Skeletal muscle tissue (tissue), 4 donors: ENCODE data around the gene KIF26B. TPM values are rescaled to one million over a fixed set of nuclear protein-coding genes. Genes with fewer than 3 reads are reported as not detected.

Experiments used
- H3K27ac ChIP-seq: one replicate; pipeline ENCODE4 v1.7.0; 2013; ENCODE audit warnings: mild to moderate bottlenecking, low read depth, low read length, inconsistent platforms
- H3K27me3 ChIP-seq, 3 donors: one replicate each; pipeline ENCODE4 v1.7.0; 2013; ENCODE audit warnings: low read length in 3 of 3; ENCODE audit not compliant: control insufficient read depth in 3 of 3, insufficient read depth in 3 of 3
- H3K36me3 ChIP-seq, 3 donors: one replicate each; pipeline ENCODE4 v1.7.0; 2013; ENCODE audit warnings: low read length in 3 of 3; ENCODE audit not compliant: control insufficient read depth in 3 of 3, insufficient read depth in 3 of 3
- H3K4me1 ChIP-seq, 3 donors: one replicate each; pipeline ENCODE4 v1.7.0; 2013; ENCODE audit warnings: low read length in 3 of 3, mild to moderate bottlenecking in 3 of 3; ENCODE audit not compliant: control insufficient read depth in 3 of 3, insufficient read depth in 3 of 3
- H3K4me3 ChIP-seq, 3 donors: one replicate each; pipeline ENCODE4 v1.7.0; 2013; ENCODE audit warnings: low read length in 3 of 3
- H3K9ac ChIP-seq, 3 donors: one replicate each; pipeline ENCODE4 v1.7.0; 2013; ENCODE audit warnings: low read length in 3 of 3, mild to moderate bottlenecking in 3 of 3, moderate library complexity in 2 of 3, low read depth in 1 of 3
- H3K9me3 ChIP-seq, 3 donors: one replicate each; pipeline ENCODE4 v1.7.0; 2013; ENCODE audit warnings: low read length in 3 of 3; ENCODE audit not compliant: control insufficient read depth in 3 of 3
- total RNA-seq: library from RNA; depleted of rRNA; stranded (reverse); fragments of >200 nt; gene quantifications from one replicate; pipeline ENCODE4 v1.2.3, GENCODE V29; 2014
- donor health status: Osteomylitis.

The KIF26B gene
- total RNA-seq, 1 donor from 2014 or later: 0.52 TPM

DNA sequence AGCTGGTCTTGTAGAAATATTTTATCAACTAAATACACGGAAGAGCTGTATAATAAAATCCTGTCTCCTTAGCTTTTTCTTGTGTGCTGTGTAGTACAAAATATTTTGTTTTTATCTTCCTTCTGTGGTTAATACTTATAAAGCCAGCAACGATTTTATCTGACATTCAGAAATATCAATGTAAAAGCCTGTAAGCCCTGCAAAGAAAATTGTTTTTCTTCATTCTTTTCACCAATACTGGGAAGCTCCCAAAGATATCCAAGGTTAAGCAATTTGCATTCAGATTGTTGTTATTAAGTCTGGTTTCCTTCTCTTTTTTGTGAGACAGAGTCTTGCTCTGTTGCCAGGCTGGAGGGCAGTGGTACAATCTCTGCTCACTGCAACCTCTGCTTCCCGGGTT is 38.0 kb upstream of the KIF26B start:
- Histone ChIP-seq H3K9ac (no peak overlapping the region), H3K9me3 (no peaks in the 10 kb centered on the region), H3K4me3 (no peak overlapping the region)

GRCh38 chr1:245118066-245118465 is 36.7 kb upstream of the KIF26B start:
- Histone ChIP-seq H3K4me1 (no peaks in the 10 kb centered on the region), H3K27ac (no peak overlapping the region), H3K36me3 (peaks cover 0 to 5% (median 3%) of the 10 kb centered on the region in 3 donors), H3K9me3 (no peaks in the 10 kb centered on the region), H3K4me3 (no peak overlapping the region), H3K9ac (no peak overlapping the region), H3K27me3 (no peaks in the 10 kb centered on the region)

More for the DNA sequence above, 38.0 kb upstream of the KIF26B start:
- H3K27me3 ChIP-seq: no peaks in the 10 kb centered on the region
- no peaks in the 10 kb centered on the region for H3K4me1 ChIP-seq
- H3K36me3 ChIP-seq: no peaks in the 10 kb centered on the region
- no peak overlapping the region for H3K27ac ChIP-seq

GRCh38 chr1:245118806-245119205 is 36.0 kb upstream of the KIF26B start:
- Histone ChIP-seq H3K4me3 (no peak overlapping the region), H3K27ac (no peak overlapping the region), H3K9me3 (no peaks in the 10 kb centered on the region), H3K4me1 (no peaks in the 10 kb centered on the region), H3K9ac (no peak overlapping the region), H3K27me3 (no peaks in the 10 kb centered on the region), H3K36me3 (peaks cover 3 to 7% (median 3%) of the 10 kb centered on the region in 3 donors)

GRCh38 chr1:245121523-245121922 is 33.3 kb upstream of the KIF26B start:
- Histone ChIP-seq H3K9me3 (no peaks in the 10 kb centered on the region), H3K4me1 (no peaks in the 10 kb centered on the region), H3K4me3 (no peak overlapping the region), H3K27ac (no peak overlapping the region), H3K27me3 (no peaks in the 10 kb centered on the region), H3K9ac (no peak overlapping the region), H3K36me3 (peaks cover 5 to 13% (median 8%) of the 10 kb centered on the region in 3 donors)

DNA sequence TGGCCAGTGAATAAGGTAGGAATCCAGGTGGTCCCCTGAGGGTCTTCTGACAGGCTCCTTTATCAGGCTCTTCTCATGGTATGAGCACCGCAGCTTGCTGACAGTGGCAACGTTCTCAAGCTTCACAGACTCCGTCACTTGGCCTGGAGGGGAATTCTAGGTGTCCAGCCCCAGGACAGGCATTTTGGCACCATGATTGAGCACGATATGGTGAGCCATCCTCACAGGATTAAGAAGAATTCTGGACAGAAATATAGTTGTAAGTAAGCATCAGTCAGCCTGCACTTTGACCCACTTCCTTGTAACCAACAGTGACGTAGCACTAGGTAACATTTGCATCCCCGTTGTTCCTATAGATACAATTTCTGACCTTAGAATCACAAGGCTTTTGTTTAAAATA is 30.5 kb upstream of the KIF26B start:
- Histone ChIP-seq H3K9ac (no peak overlapping the region), H3K36me3 (peaks cover 5 to 13% (median 8%) of the 10 kb centered on the region in 3 donors), H3K27ac (no peak overlapping the region), H3K27me3 (peaks cover 0 to 4% (median under 1%) of the 10 kb centered on the region in 3 donors), H3K4me3 (no peak overlapping the region), H3K4me1 (no peaks in the 10 kb centered on the region), H3K9me3 (no peaks in the 10 kb centered on the region)

DNA sequence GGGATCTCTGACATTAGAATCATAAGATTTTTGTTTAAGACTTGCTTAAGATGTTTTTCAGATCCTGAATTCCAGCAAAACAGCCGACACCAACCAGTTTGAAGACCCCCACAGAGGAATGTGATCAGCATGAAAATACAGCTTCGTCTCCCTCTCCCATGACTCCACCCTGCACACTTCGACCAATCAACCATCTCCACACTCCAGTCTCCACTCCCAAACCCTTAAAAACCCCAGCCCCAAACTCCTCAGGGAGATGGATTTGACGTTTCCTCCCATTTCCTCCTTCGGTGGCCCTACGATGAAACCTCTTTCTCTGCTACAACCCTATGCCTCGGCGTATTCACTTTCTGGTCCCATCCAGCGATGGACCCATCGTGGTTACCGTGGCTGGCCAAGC is 30.1 kb upstream of the KIF26B start:
- H3K9ac ChIP-seq: no peak overlapping the region
- H3K4me1 ChIP-seq: no peaks in the 10 kb centered on the region
- no peak overlapping the region for H3K27ac ChIP-seq
- no peak overlapping the region for H3K4me3 ChIP-seq
- peaks cover 0 to 8% (median 5%) of the 10 kb centered on the region in 3 donors for H3K27me3 ChIP-seq
- peaks cover 5 to 13% (median 8%) of the 10 kb centered on the region in 3 donors for H3K36me3 ChIP-seq
- no peaks in the 10 kb centered on the region for H3K9me3 ChIP-seq

- Histone ChIP-seq H3K27me3 (peaks cover 4 to 22% (median 18%) of the 10 kb centered on the region in 3 donors), H3K9me3 (no peaks in the 10 kb centered on the region), H3K36me3 (peaks cover 5 to 13% (median 8%) of the 10 kb centered on the region in 3 donors), H3K4me1 (no peaks in the 10 kb centered on the region), H3K27ac (no peak overlapping the region), H3K4me3 (no peak overlapping the region), H3K9ac (no peak overlapping the region)
Measured at GRCh38 chr1:245126530-245126929, 28.3 kb upstream of the KIF26B start.

- Histone ChIP-seq H3K4me1 (no peaks in the 10 kb centered on the region), H3K27ac (no peak overlapping the region), H3K9me3 (no peaks in the 10 kb centered on the region), H3K9ac (no peak overlapping the region), H3K4me3 (no peak overlapping the region), H3K36me3 (peaks cover 2 to 6% (median 6%) of the 10 kb centered on the region in 3 donors), H3K27me3 (peaks cover 10 to 38% (median 26%) of the 10 kb centered on the region in 3 donors)
Measured at GRCh38 chr1:245128381-245129101, 26.2 kb upstream of the KIF26B start.

- Histone ChIP-seq H3K36me3 (peaks cover 0 to 4% (median 4%) of the 10 kb centered on the region in 3 donors), H3K27ac (no peak overlapping the region), H3K9me3 (no peaks in the 10 kb centered on the region), H3K4me3 (no peak overlapping the region), H3K9ac (no peak overlapping the region), H3K27me3 (peaks cover 10 to 38% (median 26%) of the 10 kb centered on the region in 3 donors), H3K4me1 (no peaks in the 10 kb centered on the region)
Measured at GRCh38 chr1:245129319-245130240, 25.2 kb upstream of the KIF26B start.
